ENCODE measurements around the gene SUN3. TPM values are rescaled to one million over a fixed set of nuclear protein-coding genes. Genes with fewer than 3 reads are reported as not detected.
A peak's percentile ranks its signal among the peaks of the same experiment; 100 is the strongest.

Gene SUN3
- total and polyA plus RNA-seq, 2 of the 8 experiments (the other 6 are each of a cell fraction or from before 2014, with no cell fraction given) = not detected

GRCh38 chr7:47945261-47946015 is 83.5 kb downstream of the SUN3 start:
- TF ChIP-seq RXRA (IDR thresholded peaks at IDR 0.05; ENCODE audit: insufficient read depth, low read depth, low read length) = no peak
- TF ChIP-seq CTCF (IDR thresholded peaks at IDR 0.05; ENCODE audit: control extremely low read depth in 1 of 3, insufficient read depth in 1 of 3, low read depth in 1 of 3, low read length in 3 of 3) = peak in 2 of 3 experiments; percentile 63 to 67; a peak in 3 of 4 replicates
- TF ChIP-seq RAD21 (IDR thresholded peaks at IDR 0.05 in 1 of 2, conservative IDR thresholded peaks at IDR 0.05 in 1 of 2; ENCODE audit: low read depth in 2 of 2, low read length in 2 of 2) = peak; percentile 75 to 79
- TF ChIP-seq KDM4A (IDR thresholded peaks at IDR 0.05; ENCODE audit: low read depth, low read length, severe bottlenecking) = no peak
- no peak overlapping the region; the same call in 1 of the 2 replicates for H2BK12ac ChIP-seq (ENCODE audit: low read depth, low read length)
- POLR2A ChIA-PET (ENCODE audit: partially characterized antibody) = interaction anchor here (0.7 to 1.5 kb wide), 4 partner anchors 28 to 165 kb away, joined by 3 read pairs; partner anchors contain the start of gene UPP1
- DNase-seq (ENCODE audit: low read depth in 1 of 2, low spot score in 2 of 2) = peak in 1 of 2 experiments; percentile 88
- H3K27ac ChIP-seq (ENCODE audit: low read depth, low read length) = no peak overlapping the region
- no peak overlapping the region for H2BK120ac ChIP-seq (replicated peaks; ENCODE audit: low read depth, low read length)
- no peak overlapping the region for H4K5ac ChIP-seq (ENCODE audit: insufficient read length, low read depth, low read length)
- H3K79me2 ChIP-seq (ENCODE audit: control insufficient read depth in 1 of 2, insufficient read depth in 2 of 2, low read length in 2 of 2) = no peaks in the 10 kb centered on the region
- H4K91ac ChIP-seq (replicated peaks; ENCODE audit: insufficient read length, low read length) = no peak overlapping the region
- H3K79me1 ChIP-seq (ENCODE audit: low read depth, low read length) = no peaks in the 10 kb centered on the region
- no peak overlapping the region for H3K4me2 ChIP-seq (ENCODE audit: insufficient read depth in 1 of 2, low read depth in 2 of 2, low read length in 2 of 2)
- no peak overlapping the region for H2AK5ac ChIP-seq (ENCODE audit: low read depth, low read length)
- no peak overlapping the region for H3K4ac ChIP-seq (replicated peaks; ENCODE audit: insufficient read length, low read depth, low read length)
- H3K27me3 ChIP-seq (replicated peaks in 1 of 4; ENCODE audit: control insufficient read depth in 3 of 4, extremely low read depth in 1 of 4, insufficient read depth in 3 of 4, low read length in 3 of 4) = no peaks in the 10 kb centered on the region
- WGBS, 2 experiments (ENCODE audit: extremely low coverage in 1 of 2, insufficient coverage in 1 of 2, insufficient read length in 1 of 2, insufficient replicate concordance in 2 of 2, low coverage in 1 of 2, low lambda C conversion rate in 2 of 2, missing lambda C conversion rate in 1 of 2) = 55% methylated on average over 8 of the region's 8 CpGs; no CpG with 5 or more reads in 1 of the 2 experiments
- H3K14ac ChIP-seq (ENCODE audit: insufficient read length) = no peak overlapping the region
- CTCF ChIA-PET (ENCODE audit: partially characterized antibody) = interaction anchor here (0.6 to 3.5 kb wide), 54 partner anchors 9 to 727 kb away, joined by 3 to 33 read pairs (median 4); no protein-coding TSS in a partner anchor
- H3K4me1 ChIP-seq (replicated peaks in 1 of 4; ENCODE audit: control insufficient read depth in 3 of 4, insufficient read depth in 4 of 4, low read length in 3 of 4) = peaks cover 0 to 9% (median 5%) of the 10 kb centered on the region in 4 experiments; a peak in 6 of 7 replicates
- H2BK15ac ChIP-seq (ENCODE audit: low read length) = no peak overlapping the region
- no peaks in the 10 kb centered on the region for H3K9me3 ChIP-seq (ENCODE audit: insufficient read depth in 2 of 2, low read depth in 1 of 2, low read length in 1 of 2)
- no peak overlapping the region for H3K18ac ChIP-seq (ENCODE audit: extremely low read depth, low read length)
- no peak overlapping the region for H2BK5ac ChIP-seq (ENCODE audit: low read depth, low read length)
- no peak overlapping the region for H3K4me3 ChIP-seq (ENCODE audit: extremely low read depth in 1 of 4, insufficient read depth in 2 of 4, low read depth in 3 of 4, low read length in 4 of 4)
- no peak overlapping the region for H4K8ac ChIP-seq (ENCODE audit: extremely low read depth, insufficient read depth, low read length)
- H3K23ac ChIP-seq (ENCODE audit: insufficient read length) = no peak overlapping the region
- H3K23me2 ChIP-seq (ENCODE audit: low read depth, low read length) = peaks cover 5% of the 10 kb centered on the region; the same call in 1 of the 2 replicates
- peaks cover 0 to 3% of the 10 kb centered on the region in 2 experiments for H4K20me1 ChIP-seq (replicated peaks in 1 of 2; ENCODE audit: control insufficient read depth in 1 of 2, insufficient read depth in 2 of 2, low read length in 2 of 2)
- H2AFZ ChIP-seq (ENCODE audit: low read length) = no peak overlapping the region
- no peak for FAIRE-seq
- H3K56ac ChIP-seq (replicated peaks; ENCODE audit: insufficient read length, low read depth, low read length) = no peak overlapping the region
- no peak overlapping the region for H3K9ac ChIP-seq (replicated peaks in 1 of 4; ENCODE audit: extremely low read depth in 1 of 4, low read depth in 3 of 4, low read length in 3 of 4)
- no peak overlapping the region for H2BK20ac ChIP-seq (ENCODE audit: low read length)
- no peaks in the 10 kb centered on the region for H3K36me3 ChIP-seq (ENCODE audit: control insufficient read depth in 2 of 4, insufficient read depth in 4 of 4, low read length in 3 of 4)

All from H1 (cell line).